DOHH2 (cell line): Measurements from ENCODE around the gene PTPRN2.

ENCODE experiments used
- H3F3A ChIP-seq: fragments of 200-600 bp; sonication (generic), shearing (Covaris generic); 2 replicates; pipeline ENCODE4 v1.6.0; 2016; ENCODE audit warnings: antibody characterized with exemption, mild to moderate bottlenecking; ENCODE audit not compliant: control insufficient read depth, insufficient read depth
- H3K27ac ChIP-seq: fragments of 200-600 bp; sonication (generic); 2 replicates; pipeline ENCODE4 v1.5.1; 2014; ENCODE audit warnings: low read depth, mild to moderate bottlenecking, low read length, moderate library complexity
- H3K27me3 ChIP-seq: fragments of 200-600 bp; sonication (generic); 2 replicates; pipeline ENCODE4 v1.6.1; 2014; ENCODE audit warnings: mild to moderate bottlenecking, low read length, mixed read lengths; ENCODE audit not compliant: control insufficient read depth
- H3K36me3 ChIP-seq: fragments of 200-600 bp; sonication (generic); 2 replicates; pipeline ENCODE4 v1.6.1; 2014; ENCODE audit warnings: mild to moderate bottlenecking, low read length, moderate library complexity, mixed read lengths; ENCODE audit not compliant: control insufficient read depth
- H3K4me1 ChIP-seq: fragments of 200-600 bp; sonication (generic); 2 replicates; pipeline ENCODE4 v1.6.1; 2014; ENCODE audit warnings: mild to moderate bottlenecking, low read length, mixed read lengths; ENCODE audit not compliant: control insufficient read depth
- H3K4me2 ChIP-seq: fragments of 200-600 bp; sonication (generic); 2 replicates; pipeline ENCODE4 v1.6.0; 2014; ENCODE audit warnings: mild to moderate bottlenecking, low read length, moderate library complexity
- H3K4me3 ChIP-seq: fragments of 200-600 bp; sonication (generic); 2 replicates; pipeline ENCODE4 v1.5.1; 2014; ENCODE audit warnings: mild to moderate bottlenecking, low read length, mixed read lengths
- H3K79me2 ChIP-seq: fragments of 200-600 bp; sonication (generic); 2 replicates; pipeline ENCODE4 v1.6.1; 2014; ENCODE audit warnings: mild to moderate bottlenecking, low read length, mixed read lengths; ENCODE audit not compliant: control insufficient read depth
- H3K9me2 ChIP-seq: fragments of 200-600 bp; sonication (generic); replicated peaks from 2 replicates; pipeline ENCODE4 v1.6.1; 2014; ENCODE audit warnings: mild to moderate bottlenecking, low read length, mixed read lengths; ENCODE audit not compliant: control insufficient read depth
- H3K9me3 ChIP-seq: fragments of 200-600 bp; sonication (generic); 2 replicates; pipeline ENCODE4 v1.6.1; 2014; ENCODE audit warnings: antibody characterized with exemption, low read length, mixed read lengths; ENCODE audit not compliant: control insufficient read depth, insufficient read depth
- H4K20me1 ChIP-seq: fragments of 200-600 bp; sonication (generic); 2 replicates; pipeline ENCODE4 v1.6.0; 2014; ENCODE audit warnings: low read depth, mild to moderate bottlenecking, antibody characterized with exemption, low read length, moderate library complexity; ENCODE audit not compliant: control insufficient read depth, insufficient read depth
- CTCF ChIP-seq: fragments of 200-600 bp; sonication (generic); IDR thresholded peaks from one replicate; pipeline ENCODE4 v1.5.1; 2014; ENCODE audit warnings: antibody characterized with exemption, mild to moderate bottlenecking, low read depth, low read length; ENCODE audit not compliant: poor library complexity, severe bottlenecking
- EZH2phosphoT487 ChIP-seq: fragments of 200-600 bp; sonication (generic); IDR thresholded peaks from 2 replicates; pipeline ENCODE4 v1.6.1; 2017; ENCODE audit warnings: borderline replicate concordance, mild to moderate bottlenecking, antibody characterized with exemption, low read length, moderate library complexity, mixed read lengths

Gene PTPRN2

DNA sequence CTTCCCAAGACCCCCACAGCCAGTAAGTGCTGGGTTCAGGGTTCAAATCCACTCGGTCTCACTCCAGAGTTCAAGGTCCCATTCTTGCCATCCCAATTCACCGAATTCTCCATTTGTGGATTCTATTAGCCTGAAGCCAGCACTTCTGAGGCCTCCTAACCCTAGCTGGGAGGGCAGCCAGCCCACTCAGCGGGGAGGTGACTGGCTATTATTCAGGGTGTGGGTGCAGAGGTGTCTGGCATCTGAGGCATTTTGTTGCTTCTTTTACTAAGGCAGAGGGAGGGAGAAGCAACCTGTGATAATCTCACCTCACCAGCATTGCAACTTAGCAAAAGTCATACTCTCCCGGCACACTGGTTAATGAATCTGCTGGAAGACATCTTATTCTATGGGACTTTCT, 8.7 kb upstream of the PTPRN2 start:
- Histone ChIP-seq H3K4me1 (no peaks in the 10 kb centered on the region), H4K20me1 (no peaks in the 10 kb centered on the region), H3K27ac (no peak overlapping the region), H3K27me3 (no peaks in the 10 kb centered on the region), H3K4me2 (no peak overlapping the region), H3K36me3 (no peaks in the 10 kb centered on the region), H3K4me3 (no peak overlapping the region), H3K9me2 (no peaks in the 10 kb centered on the region), H3K79me2 (no peaks in the 10 kb centered on the region), H3K9me3 (peaks cover 20% of the 10 kb centered on the region; the same call in 1 of the 2 replicates), H3F3A (0 out of 2 replicates have a peak, but pooled peaks cover 3% of the 10 kb centered on the region)
- TF ChIP-seq CTCF: no peak
- no peak for TF ChIP-seq EZH2phosphoT487

GRCh38 chr7:158595068-158595467, 7.4 kb upstream of the PTPRN2 start:
- TF ChIP-seq EZH2phosphoT487 (no peak), CTCF (no peak)
- Histone ChIP-seq H3K4me3 (no peak overlapping the region), H4K20me1 (no peaks in the 10 kb centered on the region), H3K27me3 (no peaks in the 10 kb centered on the region), H3K4me2 (no peak overlapping the region), H3F3A (0 out of 2 replicates have a peak, but pooled peaks cover 3% of the 10 kb centered on the region), H3K27ac (no peak overlapping the region), H3K79me2 (no peaks in the 10 kb centered on the region), H3K9me2 (no peaks in the 10 kb centered on the region), H3K4me1 (no peaks in the 10 kb centered on the region), H3K9me3 (peaks cover 20% of the 10 kb centered on the region; the same call in 1 of the 2 replicates), H3K36me3 (no peaks in the 10 kb centered on the region)

GRCh38 chr7:158592541-158592940, 4.9 kb upstream of the PTPRN2 start:
- H3F3A ChIP-seq: 0 out of 2 replicates have a peak, but pooled peaks cover 3% of the 10 kb centered on the region
- TF ChIP-seq CTCF: no peak
- TF ChIP-seq EZH2phosphoT487: no peak
- no peaks in the 10 kb centered on the region for H3K79me2 ChIP-seq
- H3K36me3 ChIP-seq: no peaks in the 10 kb centered on the region
- H3K4me1 ChIP-seq: no peaks in the 10 kb centered on the region
- no peaks in the 10 kb centered on the region for H3K9me2 ChIP-seq
- peaks cover 31% of the 10 kb centered on the region; the same call in 1 of the 2 replicates for H3K9me3 ChIP-seq
- H3K4me2 ChIP-seq: no peak overlapping the region
- H4K20me1 ChIP-seq: no peaks in the 10 kb centered on the region
- no peaks in the 10 kb centered on the region for H3K27me3 ChIP-seq
- no peak overlapping the region for H3K27ac ChIP-seq
- H3K4me3 ChIP-seq: no peak overlapping the region
